HFFc6 (cell line): Measurements from ENCODE around the gene SPNS2. TPM values are rescaled to one million over a fixed set of nuclear protein-coding genes. Genes with fewer than 3 reads are reported as not detected.

Source experiments
- DNase-seq: peaks from one replicate; pipeline ENCODE4 v3.0.0-alpha.2; 2018
- H3K27ac Mint-ChIP-seq: 2 replicates; pipeline ENCODE4 v1.8.0; 2020; ENCODE audit warnings: mild to moderate bottlenecking, mixed read lengths
- H3K27me3 Mint-ChIP-seq: 2 replicates; pipeline ENCODE4 v1.8.0; 2021; ENCODE audit warnings: mild to moderate bottlenecking, moderate library complexity, mixed read lengths; ENCODE audit not compliant: insufficient read depth
- H3K36me3 Mint-ChIP-seq: 2 replicates; pipeline ENCODE4 v1.8.0; 2021; ENCODE audit warnings: low read depth, mixed read lengths
- H3K4me1 Mint-ChIP-seq: 2 replicates; pipeline ENCODE4 v1.8.0; 2020; ENCODE audit warnings: low read depth, mixed read lengths
- H3K4me3 Mint-ChIP-seq: 2 replicates; pipeline ENCODE4 v1.8.0; 2020; ENCODE audit warnings: mild to moderate bottlenecking, moderate library complexity, mixed read lengths
- H3K9me3 Mint-ChIP-seq: 2 replicates; pipeline ENCODE4 v1.8.0; 2020; ENCODE audit warnings: mild to moderate bottlenecking, mixed read lengths
- total RNA-seq, 6 experiments: library from RNA; stranded (reverse); fragmentation: NEBNext Ultra II Directional; extraction: Animal tissue kit (Norgen Biotek cat#: 25700); gene quantifications; 2 replicates in 1 of 6; 3 replicates in 5 of 6; pipeline ENCODE4 v1.2.3, GENCODE V29; 2021
- TF ChIP-seq, protein P1 (sequence below): fragments of 200-600 bp; sonication (generic); IDR thresholded peaks from 2 replicates; pipeline ENCODE4 v1.5.0; 2021; ENCODE audit warnings: antibody characterized with exemption, mild to moderate bottlenecking

SPNS2 gene
- total RNA-seq, 6 experiments from 2014 or later = not detected

DNA sequence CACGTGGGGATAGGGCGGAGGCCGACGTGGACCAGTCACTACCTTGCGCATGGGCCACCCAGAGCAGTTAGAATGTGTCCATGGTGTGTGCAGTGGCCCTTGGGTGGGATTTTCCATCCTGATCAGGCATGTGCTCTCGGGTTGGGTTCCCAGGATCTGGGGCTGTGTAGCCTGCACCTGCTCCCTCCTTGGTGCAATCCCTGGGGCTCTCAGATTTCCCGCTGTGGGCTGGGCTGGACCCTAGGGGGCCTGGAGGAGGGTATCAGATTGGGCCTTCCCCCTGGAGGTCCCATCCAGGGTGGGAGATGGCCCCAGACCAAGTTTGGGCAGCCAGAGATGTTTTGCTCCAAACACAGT lies 86.9 kb downstream of the SPNS2 start:
- H3K27ac Mint-ChIP-seq = no peak overlapping the region

DNA sequence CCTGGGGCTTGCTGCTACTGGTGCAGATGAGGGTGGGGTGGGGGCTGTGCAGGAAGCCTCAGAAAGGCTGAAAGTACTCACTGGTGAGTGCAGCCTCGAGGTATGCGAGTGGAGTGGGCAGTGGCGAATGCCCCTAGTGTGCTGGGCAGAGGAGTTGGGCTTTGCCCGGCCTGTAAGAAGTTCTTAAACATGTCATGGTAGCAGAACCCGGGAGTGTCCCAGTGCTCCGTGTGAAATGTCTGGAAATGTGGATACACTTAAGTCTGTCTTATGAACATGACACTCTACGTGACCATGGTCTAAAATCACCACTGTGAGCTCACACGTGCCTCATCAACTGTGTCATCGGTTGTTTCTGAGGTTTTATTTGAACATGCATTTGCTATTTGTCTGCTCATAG lies 87.4 kb downstream of the SPNS2 start:
- no peaks in the 10 kb centered on the region for H3K9me3 Mint-ChIP-seq
- peaks cover 60% of the 10 kb centered on the region for H3K27me3 Mint-ChIP-seq
- TF ChIP-seq, protein P1, sequence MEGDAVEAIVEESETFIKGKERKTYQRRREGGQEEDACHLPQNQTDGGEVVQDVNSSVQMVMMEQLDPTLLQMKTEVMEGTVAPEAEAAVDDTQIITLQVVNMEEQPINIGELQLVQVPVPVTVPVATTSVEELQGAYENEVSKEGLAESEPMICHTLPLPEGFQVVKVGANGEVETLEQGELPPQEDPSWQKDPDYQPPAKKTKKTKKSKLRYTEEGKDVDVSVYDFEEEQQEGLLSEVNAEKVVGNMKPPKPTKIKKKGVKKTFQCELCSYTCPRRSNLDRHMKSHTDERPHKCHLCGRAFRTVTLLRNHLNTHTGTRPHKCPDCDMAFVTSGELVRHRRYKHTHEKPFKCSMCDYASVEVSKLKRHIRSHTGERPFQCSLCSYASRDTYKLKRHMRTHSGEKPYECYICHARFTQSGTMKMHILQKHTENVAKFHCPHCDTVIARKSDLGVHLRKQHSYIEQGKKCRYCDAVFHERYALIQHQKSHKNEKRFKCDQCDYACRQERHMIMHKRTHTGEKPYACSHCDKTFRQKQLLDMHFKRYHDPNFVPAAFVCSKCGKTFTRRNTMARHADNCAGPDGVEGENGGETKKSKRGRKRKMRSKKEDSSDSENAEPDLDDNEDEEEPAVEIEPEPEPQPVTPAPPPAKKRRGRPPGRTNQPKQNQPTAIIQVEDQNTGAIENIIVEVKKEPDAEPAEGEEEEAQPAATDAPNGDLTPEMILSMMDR = no peak
- no peak for DNase-seq
- no peaks in the 10 kb centered on the region for H3K4me1 Mint-ChIP-seq
- H3K4me3 Mint-ChIP-seq = no peak overlapping the region
- H3K36me3 Mint-ChIP-seq = no peaks in the 10 kb centered on the region
- no peak overlapping the region for H3K27ac Mint-ChIP-seq

More for the DNA sequence above, 86.9 kb downstream of the SPNS2 start:
- Mint-ChIP-seq H3K27me3 (peaks cover 57% of the 10 kb centered on the region), H3K36me3 (no peaks in the 10 kb centered on the region), H3K4me3 (no peak overlapping the region), H3K9me3 (no peaks in the 10 kb centered on the region), H3K4me1 (no peaks in the 10 kb centered on the region)
- TF ChIP-seq, protein P1 = no peak
- no peak for DNase-seq

DNA sequence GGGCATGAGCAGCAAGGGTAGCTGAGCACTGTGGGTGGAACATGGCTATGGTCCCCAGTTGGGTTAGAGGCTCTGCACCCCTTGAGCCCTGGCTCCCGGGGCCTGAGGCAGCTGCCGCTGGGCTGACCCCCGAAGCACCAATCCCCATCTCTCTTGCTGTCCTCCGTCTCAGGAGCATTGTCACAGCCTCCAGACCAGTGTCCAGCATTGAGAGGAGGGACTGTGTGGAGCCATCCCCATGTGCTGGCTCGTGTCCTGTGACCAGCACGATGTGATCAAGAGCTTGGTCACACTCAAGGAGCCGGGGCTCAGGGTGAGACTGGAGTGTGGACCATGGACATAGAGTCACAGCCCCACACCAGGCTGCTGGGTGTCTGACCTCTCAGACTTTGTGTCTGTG lies 88.5 kb downstream of the SPNS2 start:
- no peak overlapping the region for H3K4me3 Mint-ChIP-seq
- TF ChIP-seq, protein P1 = no peak
- H3K4me1 Mint-ChIP-seq = no peaks in the 10 kb centered on the region
- H3K27ac Mint-ChIP-seq = no peak overlapping the region
- H3K9me3 Mint-ChIP-seq = no peaks in the 10 kb centered on the region
- DNase-seq = no peak
- no peaks in the 10 kb centered on the region for H3K36me3 Mint-ChIP-seq
- peaks cover 59% of the 10 kb centered on the region for H3K27me3 Mint-ChIP-seq

DNA sequence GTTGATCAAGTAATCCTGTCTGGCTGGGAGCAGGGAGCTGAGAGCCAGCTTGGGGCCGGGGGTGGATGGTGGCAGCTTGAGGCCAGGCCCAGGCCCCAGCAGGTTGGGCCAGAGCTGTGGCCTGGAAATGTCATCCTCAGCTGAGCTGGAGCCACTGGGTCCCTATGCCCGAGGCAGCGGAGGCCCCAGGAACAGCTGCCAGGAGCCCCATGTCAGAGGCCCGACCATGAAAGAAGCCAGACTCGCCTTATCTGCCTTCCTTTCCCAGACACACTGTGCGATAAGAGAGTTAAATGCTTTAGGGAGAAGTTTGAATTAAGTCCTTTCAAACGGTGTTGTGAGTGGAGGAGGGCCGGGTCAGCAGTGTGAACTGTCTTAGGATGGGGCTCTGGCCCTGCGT lies 89.1 kb downstream of the SPNS2 start:
- H3K4me3 Mint-ChIP-seq = no peak overlapping the region
- no peaks in the 10 kb centered on the region for H3K36me3 Mint-ChIP-seq
- H3K27me3 Mint-ChIP-seq = peaks cover 59% of the 10 kb centered on the region
- no peaks in the 10 kb centered on the region for H3K4me1 Mint-ChIP-seq
- H3K27ac Mint-ChIP-seq = no peak overlapping the region
- TF ChIP-seq, protein P1 = no peak
- no peaks in the 10 kb centered on the region for H3K9me3 Mint-ChIP-seq
- no peak for DNase-seq

DNA sequence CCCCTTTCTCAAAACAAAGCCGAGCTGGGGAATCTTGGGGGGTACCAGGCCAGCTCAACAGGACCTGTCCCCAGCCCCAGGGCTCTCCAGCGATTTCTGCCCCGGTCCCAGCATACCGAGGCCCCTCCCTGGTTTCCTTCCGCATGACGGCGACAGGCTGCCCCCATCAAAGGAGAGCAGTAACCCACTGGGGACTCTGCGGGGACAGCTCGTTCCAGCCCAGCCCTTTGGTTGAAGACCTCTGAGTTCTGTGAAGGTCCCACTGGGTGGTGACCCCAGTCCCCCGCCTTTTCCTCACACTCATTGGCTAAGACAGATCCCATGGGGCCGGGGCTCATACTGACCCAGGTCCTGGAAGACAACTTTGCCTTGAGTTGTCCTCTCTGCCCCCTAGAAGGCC lies 89.7 kb downstream of the SPNS2 start:
- DNase-seq = no peak
- Mint-ChIP-seq H3K36me3 (no peaks in the 10 kb centered on the region), H3K4me3 (no peak overlapping the region), H3K9me3 (no peaks in the 10 kb centered on the region), H3K4me1 (no peaks in the 10 kb centered on the region), H3K27me3 (peaks cover 56% of the 10 kb centered on the region), H3K27ac (no peak overlapping the region)
- TF ChIP-seq, protein P1 = no peak

Other genes with a start within 250 kb of the SPNS2 start
- 10 to 100 TPM; 37.1 to 45.1 (median 40.7) TPM for gene ANKFY1, start 234.9 kb upstream of the SPNS2 start, total RNA-seq
- gene UBE2G1, start 132.2 kb upstream of the SPNS2 start, total RNA-seq = 10 to 100 TPM; 56.3 to 73.1 (median 62.6) TPM
- not detected for gene SPNS3, start 64.9 kb upstream of the SPNS2 start, total RNA-seq
- 10 to 100 TPM; 65.9 to 80.8 (median 71.8) TPM for gene MYBBP1A, start 56.5 kb downstream of the SPNS2 start, total RNA-seq
- not detected for gene GGT6, start 61.7 kb downstream of the SPNS2 start, total RNA-seq
- not detected for gene SMTNL2, start 85.6 kb downstream of the SPNS2 start, total RNA-seq
- gene ALOX15, start 142.8 kb downstream of the SPNS2 start, total RNA-seq = not detected
- gene PELP1, start 205.3 kb downstream of the SPNS2 start, total RNA-seq = 10 to 100 TPM; 52.8 to 64.9 (median 60.5) TPM
- 10 to 100 TPM in 2 of 6 experiments, 1 to 10 TPM in 4; 8.0 to 10.7 (median 9.1) TPM for gene ARRB2, start 211.8 kb downstream of the SPNS2 start, total RNA-seq
- gene MED11, start 232.5 kb downstream of the SPNS2 start, total RNA-seq = 10 to 100 TPM; 15.3 to 19.1 (median 17.4) TPM
- gene ZMYND15, start 241.0 kb downstream of the SPNS2 start, total RNA-seq = not detected
- gene CXCL16, start 241.0 kb downstream of the SPNS2 start, total RNA-seq = under 1 TPM; 0.31 to 0.92 (median 0.62) TPM